ENCODE results near the gene C2CD4D.
"Not testable (repeated sequence)": the region's sequence is repeated elsewhere in the genome, so short reads cannot be mapped to it uniquely, and the experiment has no call there.

The C2CD4D gene
- total RNA-seq = 1.5 to 1.6 reads per million in 2 donors

DNA sequence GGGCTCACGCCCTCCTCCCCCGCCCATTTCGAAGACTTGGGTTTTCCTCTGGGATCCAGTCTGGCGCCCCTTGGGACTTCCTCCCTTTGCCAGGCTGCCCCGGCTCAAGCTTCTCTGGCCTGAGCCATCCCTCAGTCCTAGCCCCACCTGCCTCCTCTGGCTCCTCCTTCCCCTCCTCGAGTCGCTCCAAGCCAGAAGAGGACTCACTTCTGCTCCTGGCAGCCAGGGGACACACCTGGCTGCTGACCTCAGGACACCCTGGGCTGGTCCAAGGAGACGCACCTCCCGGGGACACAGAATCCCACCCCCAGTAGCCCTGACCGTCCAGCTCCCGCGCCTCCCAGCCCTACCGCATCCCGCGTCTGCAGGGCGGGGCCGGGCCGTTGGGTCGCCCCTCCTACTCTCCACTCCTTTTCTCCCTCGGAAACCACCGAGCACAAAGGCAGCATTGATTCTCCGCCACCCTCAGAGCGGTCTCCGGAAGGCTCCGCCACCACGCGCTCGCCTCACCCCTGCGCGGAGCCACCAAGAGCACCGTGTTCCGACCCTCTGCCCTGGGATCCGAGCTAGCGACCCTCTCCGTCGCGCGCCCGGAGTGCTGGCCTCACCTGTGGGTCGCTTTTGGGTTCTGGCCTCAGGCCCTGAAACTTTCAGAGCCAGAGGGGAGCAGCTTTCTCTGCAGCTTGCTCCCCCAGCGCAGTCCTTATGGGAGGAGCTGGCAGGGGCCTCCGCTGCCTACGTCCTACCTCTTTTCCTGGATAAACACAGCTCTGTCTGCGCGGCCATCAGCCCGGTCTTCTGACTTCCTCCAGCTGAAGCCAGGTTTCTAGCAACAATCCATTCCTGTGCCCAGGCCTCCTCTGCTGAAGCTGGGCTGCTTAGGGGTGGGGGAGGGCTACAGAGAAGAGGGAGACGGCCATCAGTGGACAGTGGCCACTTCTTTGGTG, at the start of gene C2CD4D:
Gene C2CD4D, minus strand, starts transcription at position 364 of the 947 bp plus-strand sequence. CDS start 831 bp downstream, outside the sequence.
- DNase-seq = peak; percentile 52 to 89 (median 63)

- peak in 1 of 5 experiments; percentile 42 for DNase-seq
Measured at GRCh38 chr1:151888972-151889570, 49.5 kb upstream of the C2CD4D start.

GRCh38 chr1:151887028-151887427, 47.4 kb upstream of the C2CD4D start:
- DNase-seq = no peak

GRCh38 chr1:151885479-151885878, 45.9 kb upstream of the C2CD4D start:
- no peak for DNase-seq

DNA sequence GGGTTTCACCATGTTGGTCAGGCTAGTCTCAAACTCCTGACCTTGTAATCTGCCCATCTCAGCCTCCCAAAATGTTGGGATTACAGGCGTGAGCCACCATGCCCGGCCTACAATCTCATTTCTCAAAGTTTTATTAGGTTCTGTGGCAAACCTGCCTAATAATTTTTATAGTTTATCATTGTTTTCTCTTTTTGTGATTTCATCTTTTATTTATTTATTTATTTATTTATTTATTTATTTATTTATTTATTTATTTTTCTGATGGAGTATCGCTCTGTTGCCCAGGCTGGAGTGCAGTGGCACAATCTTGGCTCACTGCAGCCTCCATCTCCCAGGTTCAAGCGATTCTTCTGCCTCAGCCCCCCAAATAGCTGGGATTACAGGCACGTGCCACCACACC, 45.3 kb upstream of the C2CD4D start:
- not testable (repeated sequence) for DNase-seq

DNA sequence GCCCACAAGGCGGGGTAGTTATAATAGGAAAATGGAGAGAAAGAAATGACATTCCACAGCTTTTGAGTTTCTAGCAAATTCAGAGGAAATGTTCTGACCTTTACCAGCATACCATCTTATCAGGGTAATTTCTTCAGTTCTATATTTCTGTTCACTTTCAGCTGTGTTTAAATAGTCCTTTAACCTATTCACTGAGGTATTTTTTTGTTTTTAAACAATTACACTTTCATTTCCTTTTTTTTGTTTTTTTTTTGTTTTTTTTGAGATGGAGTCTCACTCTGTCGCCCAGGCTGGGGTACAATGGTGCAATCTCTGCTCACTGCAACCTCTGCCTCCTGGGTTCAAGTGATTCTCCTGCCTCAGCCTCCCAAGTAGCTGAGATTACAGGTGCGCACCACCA, 44.8 kb upstream of the C2CD4D start:
- DNase-seq = not testable (repeated sequence)

DNA sequence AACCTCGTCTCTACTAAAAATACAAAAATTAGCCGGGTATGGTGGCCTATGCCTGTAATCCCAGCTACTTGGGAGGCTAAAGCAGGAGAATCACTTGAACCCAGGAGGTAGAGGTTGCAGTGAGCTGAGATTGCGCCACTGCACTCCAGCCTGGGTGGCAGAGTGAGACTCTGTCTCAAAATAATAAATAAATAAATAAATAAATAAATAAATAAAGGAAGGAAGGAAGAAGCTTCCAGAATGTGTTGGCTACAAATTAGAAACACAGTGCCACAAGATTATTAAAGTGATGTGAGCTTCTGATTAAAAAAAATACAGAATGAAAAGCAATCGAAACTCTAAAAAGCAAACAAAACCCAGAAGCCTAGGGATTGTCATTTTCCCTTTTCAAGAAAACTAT, 44.3 kb upstream of the C2CD4D start:
- DNase-seq = not testable (repeated sequence)

DNA sequence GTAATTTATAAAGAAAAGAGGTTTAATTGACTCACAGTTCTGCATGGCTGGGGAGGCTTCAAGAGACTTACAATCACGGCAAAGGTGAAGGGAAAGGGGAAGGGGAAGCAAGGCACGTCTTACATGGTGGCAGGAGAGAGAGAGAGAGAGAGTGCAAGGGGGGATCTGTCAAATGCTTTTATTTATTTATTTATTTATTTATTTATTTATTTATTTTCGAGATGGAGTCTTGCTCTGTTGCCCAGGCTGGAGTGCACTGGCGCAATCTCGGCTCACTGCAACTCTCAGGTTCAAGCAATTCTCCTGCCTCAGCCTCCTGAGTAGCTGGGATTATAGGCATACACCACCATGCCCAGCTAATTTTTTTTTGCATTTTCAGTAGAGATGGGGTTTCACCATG, 43.3 kb upstream of the C2CD4D start:
- not testable (repeated sequence) for DNase-seq

GRCh38 chr1:151882466-151882865, 42.8 kb upstream of the C2CD4D start:
- DNase-seq = no peak

DNA sequence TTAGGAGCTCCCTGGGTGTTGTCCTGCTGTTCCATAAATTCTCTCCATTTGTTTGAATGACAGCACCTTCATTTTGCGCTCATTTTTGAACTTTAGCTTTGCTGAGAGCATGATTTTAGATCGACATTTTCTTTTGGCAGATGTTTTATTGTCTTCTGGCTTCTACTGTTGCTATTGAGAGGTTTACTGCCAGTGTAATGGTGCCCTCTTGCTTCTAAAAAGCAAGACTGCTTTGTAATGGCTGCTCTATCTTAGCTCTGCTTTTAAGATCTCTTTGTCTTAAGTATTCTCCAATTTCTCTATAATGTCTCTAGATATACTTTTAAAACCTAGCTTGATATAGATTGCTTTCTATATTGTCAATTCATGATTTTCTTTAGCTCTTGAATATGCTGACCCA, 41.9 kb upstream of the C2CD4D start:
- peak in 1 of 5 experiments; percentile 48 for DNase-seq

GRCh38 chr1:151875419-151876097, 35.9 kb upstream of the C2CD4D start:
- DNase-seq = no peak

GRCh38 chr1:151872776-151873175, 33.2 kb upstream of the C2CD4D start:
- DNase-seq = not testable (repeated sequence)

GRCh38 chr1:151871284-151872030, 31.8 kb upstream of the C2CD4D start:
- no peak for DNase-seq

- DNase-seq = no peak
Measured at GRCh38 chr1:151868486-151868885, 28.9 kb upstream of the C2CD4D start.

DNA sequence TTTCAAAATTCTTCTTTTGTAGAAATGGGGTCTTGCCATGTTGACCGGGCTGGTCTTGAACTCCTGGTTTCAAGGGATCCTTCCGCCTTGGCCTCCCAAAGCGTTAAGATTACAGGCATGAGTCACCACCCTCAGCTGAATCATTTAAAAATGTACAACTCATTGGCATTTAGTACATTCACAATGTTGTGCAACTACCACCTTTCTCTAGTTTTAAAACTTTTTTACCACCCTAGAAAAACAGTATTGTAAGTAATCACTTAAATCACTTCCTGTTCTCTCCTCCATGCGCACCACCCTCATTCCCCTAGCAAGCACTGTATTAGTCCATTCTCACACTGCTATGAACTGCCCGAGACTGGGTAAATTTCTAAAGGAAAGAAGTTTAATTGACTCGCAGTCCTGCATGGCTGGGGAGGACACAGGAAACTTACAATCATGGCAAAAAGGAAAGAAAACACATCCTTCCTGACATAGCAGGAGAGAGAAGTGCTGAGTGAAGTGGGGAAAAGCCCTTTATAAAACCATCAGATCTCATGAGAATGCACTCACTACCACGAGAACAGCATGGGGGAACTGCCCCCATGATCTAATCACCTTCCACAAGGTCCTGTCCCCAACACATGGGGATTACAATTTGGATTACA, 28.3 kb upstream of the C2CD4D start:
- DNase-seq = no peak

GRCh38 chr1:151867321-151867720, 27.7 kb upstream of the C2CD4D start:
- no peak for DNase-seq

DNA sequence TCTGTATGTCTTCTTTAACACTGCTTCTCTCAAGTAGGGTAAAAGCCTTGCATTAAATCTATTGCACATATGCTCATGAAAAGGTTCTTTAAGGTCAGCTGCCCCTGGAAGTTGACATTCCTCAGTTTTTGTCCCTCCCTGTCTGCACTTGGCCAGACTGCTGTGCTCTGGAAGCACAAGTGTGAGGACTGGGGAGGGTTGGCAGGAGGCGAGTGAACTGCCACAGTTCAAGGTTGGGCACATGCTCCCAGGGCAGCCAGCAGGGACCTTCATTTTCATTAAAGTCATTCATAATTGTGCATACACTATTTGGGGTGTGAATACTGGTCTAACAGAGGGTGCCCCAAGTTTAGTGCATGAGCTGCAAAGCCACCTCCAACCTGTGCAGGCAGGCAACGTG, 24.8 kb upstream of the C2CD4D start:
- DNase-seq = no peak

GRCh38 chr1:151862604-151863003, 23.0 kb upstream of the C2CD4D start:
- no peak for DNase-seq

DNA sequence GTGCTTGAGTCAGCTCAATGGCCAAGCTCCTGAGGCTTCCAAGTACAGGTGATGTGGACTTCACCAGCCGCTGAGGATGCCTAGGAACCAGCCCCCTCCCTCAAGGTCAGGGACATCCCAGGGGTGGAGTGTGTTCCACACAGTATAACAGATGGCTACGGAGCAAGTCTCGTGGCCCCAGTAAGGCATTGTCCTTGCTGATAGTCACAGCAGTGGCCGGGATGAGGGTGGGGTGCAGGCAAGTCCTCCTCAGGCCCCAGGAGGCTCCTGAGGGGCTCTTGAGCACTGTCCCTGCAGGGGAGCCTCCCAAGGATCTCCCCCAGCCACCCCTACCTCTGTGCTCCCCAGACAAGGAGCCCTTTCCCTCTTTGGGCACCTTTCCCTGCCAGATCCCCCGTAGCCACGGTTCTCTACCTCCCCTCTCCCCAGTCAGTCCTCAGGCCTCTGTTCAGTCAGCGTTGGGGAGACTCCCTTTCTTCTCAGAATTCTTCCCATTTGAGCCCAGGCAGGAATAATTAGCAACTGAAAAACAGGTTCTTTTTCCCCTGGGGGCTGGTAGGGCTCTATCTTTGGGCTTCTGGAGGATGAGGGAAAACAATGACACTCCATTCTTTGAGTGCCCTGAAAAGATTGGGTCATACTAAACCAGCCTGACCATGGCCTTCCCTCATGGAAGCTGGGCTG, 21.0 kb upstream of the C2CD4D start:
- no peak for DNase-seq

- no peak for DNase-seq
Measured at GRCh38 chr1:151859891-151860293, 20.3 kb upstream of the C2CD4D start.

GRCh38 chr1:151858886-151859665, 19.5 kb upstream of the C2CD4D start:
- no peak for DNase-seq
